Right lobe of liver (tissue), 4 donors: ENCODE data around the gene TLX2.

Source experiments
- CTCF ChIP-seq, 4 donors: fragments of 200-600 bp in 3 of 4; fragments of 450-650 bp in 1 of 4; IDR thresholded peaks; one replicate each; pipeline versions ENCODE4 v1.5.1 to v1.8.0; 2016 to 2022; ENCODE audit warnings: antibody characterized with exemption in 4 of 4, mild to moderate bottlenecking in 2 of 4
- POLR2A ChIP-seq: fragments of 450-650 bp; IDR thresholded peaks from one replicate; pipeline ENCODE4 v1.6.1; 2017; ENCODE audit warnings: antibody characterized with exemption, mild to moderate bottlenecking
- donor health status: DM: no; HTN: no; CAD: no.
- donor health status: DM: no; HTN: no; CAD: no.
- donor health status: DM: no; HTN: yes; CAD: no.

DNA sequence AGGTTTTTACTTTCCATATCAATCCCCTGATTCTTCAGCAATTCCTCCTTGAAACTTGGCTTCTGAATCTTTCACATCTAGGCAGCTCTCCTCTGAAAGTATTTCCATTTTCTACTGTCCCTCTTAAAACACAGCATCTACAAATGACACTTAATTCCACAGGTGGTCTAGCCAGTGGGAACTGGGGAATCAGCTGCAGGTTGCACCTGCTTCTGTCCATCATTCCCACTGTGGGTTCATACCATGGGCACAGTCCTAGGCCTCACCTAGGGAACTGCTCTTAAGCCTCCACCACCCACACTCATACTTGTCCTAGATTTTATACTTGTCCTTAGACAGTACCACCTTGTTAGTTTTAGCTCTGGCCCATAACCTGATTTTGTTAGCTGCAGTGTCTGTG, 37.3 kb downstream of the TLX2 start:
- TF ChIP-seq CTCF (IDR thresholded peaks at IDR 0.05) (no peak), POLR2A (no peak)
